ENCODE data around the gene GNPAT. TPM values are rescaled to one million over a fixed set of nuclear protein-coding genes. Genes with fewer than 3 reads are reported as not detected.

The GNPAT gene
- total RNA-seq, 2 donors from 2014 or later: 50.6 to 65.2 TPM

DNA sequence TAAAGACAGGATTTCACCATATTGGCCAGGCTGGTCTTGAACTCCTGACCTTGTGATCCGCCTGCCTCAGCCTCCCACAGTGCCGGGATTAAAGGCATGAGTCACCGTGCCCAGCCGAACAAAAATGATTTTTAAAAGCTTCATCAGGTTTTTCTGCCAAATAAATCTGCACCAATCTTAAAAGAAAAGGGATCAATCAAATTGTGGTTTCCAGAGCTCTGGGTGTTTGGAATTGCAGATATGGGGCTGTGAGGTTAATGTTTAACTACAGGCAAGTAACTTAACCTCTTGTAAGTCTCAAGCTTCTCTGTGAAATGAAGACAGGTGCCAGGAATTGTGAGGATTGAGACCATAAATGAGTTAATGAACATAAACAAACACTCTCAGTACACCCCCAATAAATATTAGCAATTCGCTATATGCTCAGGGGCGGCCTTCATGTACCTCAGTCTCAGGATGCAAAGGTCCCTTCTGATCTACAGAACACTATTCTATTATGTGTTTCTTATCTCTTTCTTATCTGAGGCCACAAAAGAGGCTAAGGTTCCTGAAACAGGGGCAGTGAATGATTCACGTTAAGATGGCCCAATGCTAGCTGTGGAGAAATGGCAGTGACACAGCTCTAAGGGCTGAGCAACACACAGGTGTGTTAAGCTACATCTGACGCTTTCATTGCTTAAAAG is 7.1 kb upstream of the GNPAT start:
- ATAC-seq (no peak), DNase-seq (ENCODE audit: low spot score in 2 of 2) (no peak)
- Mint-ChIP-seq H3K27ac (no peak overlapping the region), H3K9me3 (no peaks in the 10 kb centered on the region), H3K36me3 (peaks cover 22 to 32% of the 10 kb centered on the region in 2 donors)

DNA sequence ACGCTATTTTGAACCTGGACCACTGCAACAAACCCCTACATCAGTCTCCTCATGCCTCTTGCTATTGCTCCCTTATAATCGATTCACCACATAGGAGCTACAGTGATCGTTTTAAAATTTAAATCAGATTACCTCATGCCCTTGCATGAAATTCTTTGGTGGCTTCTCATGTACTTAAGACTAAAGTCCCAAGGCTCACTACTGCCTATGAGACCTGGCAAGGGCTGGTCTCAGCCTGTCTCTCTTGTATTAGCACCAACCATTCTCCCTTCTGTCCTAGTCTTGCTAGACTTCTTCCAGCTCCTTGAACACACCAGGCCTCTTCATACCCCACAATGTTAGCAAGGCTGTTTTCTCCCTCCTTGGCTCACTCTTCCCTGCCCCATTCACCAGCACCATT is 6.5 kb upstream of the GNPAT start:
- H3K27ac Mint-ChIP-seq: no peak overlapping the region
- H3K36me3 Mint-ChIP-seq: peaks cover 28 to 37% of the 10 kb centered on the region in 2 donors
- no peaks in the 10 kb centered on the region for H3K9me3 Mint-ChIP-seq
- DNase-seq (ENCODE audit: low spot score in 2 of 2) (no peak), ATAC-seq (no peak)

DNA sequence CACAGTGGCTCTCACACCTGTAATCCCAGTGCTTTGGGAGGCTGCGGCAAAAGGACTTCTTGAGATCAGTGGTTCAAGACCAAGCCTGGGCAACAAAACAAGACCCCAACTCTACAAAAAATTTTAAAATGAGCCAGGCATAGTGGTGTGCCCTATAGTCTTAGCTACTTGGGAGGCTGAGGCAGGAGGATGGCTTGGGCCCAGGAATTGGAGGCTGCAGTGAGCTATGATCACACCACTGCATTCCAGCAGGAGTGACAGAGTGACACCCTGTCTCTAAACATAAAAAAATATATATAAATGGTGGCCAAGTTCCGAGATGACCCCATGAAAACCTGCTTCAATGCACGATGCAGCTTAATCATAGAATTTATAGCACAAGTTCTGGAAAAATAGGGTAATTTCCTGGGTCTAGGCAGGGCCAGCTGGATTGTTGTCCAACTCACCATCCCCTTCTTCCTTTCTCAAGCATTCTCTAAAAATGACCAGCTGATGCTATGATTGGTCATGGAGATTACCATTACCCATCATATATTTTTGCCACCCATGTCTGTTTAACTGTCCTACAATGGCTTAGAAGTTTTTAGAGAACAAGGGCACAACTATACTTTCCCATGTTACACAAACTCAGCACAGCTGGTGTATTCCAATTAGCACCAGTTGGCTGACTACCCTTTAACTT is 5.3 kb upstream of the GNPAT start:
- Mint-ChIP-seq H3K27ac (no peak overlapping the region), H3K36me3 (peaks cover 37 to 42% of the 10 kb centered on the region in 2 donors), H3K9me3 (no peaks in the 10 kb centered on the region)
- ATAC-seq: no peak
- no peak for DNase-seq (ENCODE audit: low spot score in 2 of 2)

DNA sequence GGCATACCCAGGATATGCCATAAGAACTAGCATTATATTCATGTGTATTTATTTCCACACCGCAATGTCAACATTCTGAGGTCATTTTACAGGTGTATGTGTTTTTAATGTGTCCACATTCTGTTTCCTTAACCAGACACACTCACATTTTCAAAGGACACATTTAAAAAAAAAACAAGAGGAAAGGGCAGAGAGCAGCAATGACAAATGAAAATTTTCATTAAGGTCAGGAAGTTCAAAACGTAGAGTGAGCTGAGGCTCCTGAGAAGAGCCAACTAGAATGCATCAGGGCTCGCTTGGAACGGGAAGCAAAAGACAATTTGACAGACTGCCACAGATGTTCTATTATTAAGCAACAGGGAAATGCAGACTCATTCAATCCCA is 4.8 kb upstream of the GNPAT start:
- DNase-seq (ENCODE audit: low spot score in 2 of 2) (no peak), ATAC-seq (no peak)
- Mint-ChIP-seq H3K36me3 (peaks cover 42 to 44% of the 10 kb centered on the region in 2 donors), H3K27ac (no peak overlapping the region), H3K9me3 (no peaks in the 10 kb centered on the region)

- H3K9me3 Mint-ChIP-seq: no peaks in the 10 kb centered on the region
- no peak overlapping the region for H3K27ac Mint-ChIP-seq
- ATAC-seq: no peak
- DNase-seq (ENCODE audit: low spot score in 2 of 2): no peak
- peaks cover 49% of the 10 kb centered on the region in 2 donors for H3K36me3 Mint-ChIP-seq
These were observed 4.1 kb upstream of the GNPAT start for GRCh38 chr1:231236938-231237337.

DNA sequence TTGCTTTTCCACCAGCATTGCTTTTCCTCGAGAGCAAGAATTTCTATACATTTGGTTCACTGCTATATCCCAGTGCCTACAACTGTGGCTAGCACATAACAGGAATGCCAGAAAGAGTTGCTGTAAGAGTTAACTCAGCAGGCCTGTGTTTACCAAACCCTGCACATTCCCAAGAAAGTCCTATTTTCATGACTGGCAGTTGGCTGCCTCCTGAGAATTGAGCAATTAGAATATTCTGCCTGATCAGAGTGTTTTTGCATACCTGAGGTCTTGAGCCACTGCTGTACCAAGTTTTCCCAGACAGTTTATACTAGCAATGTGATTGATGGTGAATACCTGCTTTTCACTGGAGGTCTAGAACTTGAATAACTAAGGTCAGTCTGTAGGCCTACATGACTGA is 2.7 kb upstream of the GNPAT start:
- H3K9me3 Mint-ChIP-seq: no peaks in the 10 kb centered on the region
- H3K36me3 Mint-ChIP-seq: peaks cover 58 to 59% of the 10 kb centered on the region in 2 donors
- H3K27ac Mint-ChIP-seq: no peak overlapping the region
- DNase-seq (ENCODE audit: low spot score in 2 of 2) (no peak), ATAC-seq (no peak)

DNA sequence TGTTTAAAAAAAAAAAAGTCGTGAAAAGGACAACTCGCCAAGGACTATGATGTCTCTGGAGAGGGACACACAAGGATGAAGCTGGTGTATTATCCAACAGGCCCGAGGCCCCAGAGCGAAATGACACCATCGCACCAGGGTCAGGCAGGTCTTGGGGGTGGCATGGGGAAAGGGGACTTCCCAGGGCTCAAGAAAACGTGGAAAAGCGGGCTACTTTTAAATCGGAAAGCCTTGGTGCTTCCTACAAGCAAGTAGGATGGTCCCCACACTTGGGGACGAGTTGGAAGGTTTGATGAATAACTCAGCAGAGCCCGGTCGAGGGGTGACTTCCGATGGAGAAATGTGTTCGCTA is 505 bp upstream of the GNPAT start:
- Mint-ChIP-seq H3K36me3 (peaks cover 58 to 62% of the 10 kb centered on the region in 2 donors), H3K27ac (peak overlapping the region; percentile 99), H3K9me3 (no peaks in the 10 kb centered on the region)
- DNase-seq (ENCODE audit: low spot score in 2 of 2): peak in 1 of 2 donors; percentile 59
- ATAC-seq: peak in 1 of 2 donors; percentile 21

- peak in 1 of 2 donors; percentile 9 for DNase-seq (ENCODE audit: low spot score in 2 of 2)
- Mint-ChIP-seq H3K36me3 (peaks cover 50 to 59% of the 10 kb centered on the region in 2 donors), H3K27ac (peak overlapping the region; percentile 99), H3K9me3 (no peaks in the 10 kb centered on the region)
- peak; percentile 27 to 30 for ATAC-seq
These were observed 738 bp downstream of the GNPAT start for GRCh38 chr1:231241750-231242149.

DNA sequence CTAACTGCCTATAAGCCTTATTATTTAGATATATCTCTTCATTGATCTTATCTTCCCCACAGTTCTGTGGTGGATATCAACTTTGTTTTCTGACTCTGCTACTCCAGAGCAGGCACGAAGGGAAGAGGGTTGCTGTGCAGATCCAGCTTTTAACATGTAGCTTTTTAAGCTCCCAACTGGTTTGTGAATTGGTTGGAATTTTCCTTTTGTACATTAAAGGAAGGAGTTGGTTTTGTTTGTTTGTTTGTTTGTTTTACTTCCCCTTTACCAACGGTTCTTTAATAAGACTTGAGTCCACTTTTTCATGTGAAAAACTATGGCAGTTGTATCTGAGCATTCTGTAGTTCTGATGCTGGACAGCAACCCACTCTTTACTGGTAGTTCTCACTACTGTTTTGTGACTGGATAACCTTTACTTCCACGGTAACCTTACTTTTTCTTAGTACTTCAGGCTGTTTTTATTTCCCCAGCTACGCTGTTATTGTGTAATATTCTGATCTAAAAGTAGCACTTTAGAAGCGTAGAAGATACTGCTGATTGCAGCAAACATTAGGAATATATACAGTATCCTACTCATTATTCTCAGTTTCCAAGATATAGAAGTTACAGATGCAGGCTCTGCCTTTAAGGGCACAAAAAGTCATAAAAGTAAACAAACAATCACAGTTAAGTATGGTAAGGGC is 1.6 kb downstream of the GNPAT start:
- no peak for ATAC-seq
- peaks cover 43 to 52% of the 10 kb centered on the region in 2 donors for H3K36me3 Mint-ChIP-seq
- no peaks in the 10 kb centered on the region for H3K9me3 Mint-ChIP-seq
- peak overlapping the region; percentile 32 to 99 for H3K27ac Mint-ChIP-seq
- no peak for DNase-seq (ENCODE audit: low spot score in 2 of 2)

- peaks cover 10 to 14% of the 10 kb centered on the region in 2 donors for H3K36me3 Mint-ChIP-seq
- H3K27ac Mint-ChIP-seq: no peak overlapping the region
- H3K9me3 Mint-ChIP-seq: no peaks in the 10 kb centered on the region
- ATAC-seq (no peak), DNase-seq (ENCODE audit: low spot score in 2 of 2) (no peak)
These were observed 7.8 kb downstream of the GNPAT start for GRCh38 chr1:231248778-231249177.

- peaks cover 31 to 32% of the 10 kb centered on the region in 2 donors for H3K36me3 Mint-ChIP-seq
- DNase-seq (ENCODE audit: low spot score in 2 of 2): no peak
- peaks cover 2% of the 10 kb centered on the region in 2 donors for H3K9me3 Mint-ChIP-seq
- no peak for ATAC-seq
- H3K27ac Mint-ChIP-seq: no peak overlapping the region
These were observed 11.3 kb downstream of the GNPAT start for GRCh38 chr1:231252336-231252735.

GRCh38 chr1:231260351-231260750 is 19.3 kb downstream of the GNPAT start:
- H3K9me3 Mint-ChIP-seq: peaks cover 12 to 13% of the 10 kb centered on the region in 2 donors
- no peak for ATAC-seq

DNA sequence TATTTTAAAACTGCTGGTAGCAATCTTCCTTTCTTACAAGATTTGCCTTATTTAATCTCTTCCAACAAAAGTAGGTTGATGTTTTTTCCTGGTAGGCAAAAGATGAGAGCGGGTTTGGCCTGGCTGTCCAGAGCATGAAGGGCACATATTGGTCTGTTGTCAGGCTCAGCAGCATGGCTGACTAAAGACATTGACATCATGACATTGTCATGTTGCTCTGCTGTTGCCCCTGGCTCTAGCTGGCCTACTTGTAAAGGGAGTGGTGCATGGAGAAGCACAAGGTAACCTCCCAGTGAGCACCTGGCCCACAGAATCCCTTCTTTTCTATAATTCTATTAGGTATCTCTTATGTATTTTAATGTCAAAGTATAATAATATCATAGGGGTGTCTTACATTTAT is 23.6 kb downstream of the GNPAT start:
- peaks cover 25 to 31% of the 10 kb centered on the region in 2 donors for H3K36me3 Mint-ChIP-seq
- no peaks in the 10 kb centered on the region for H3K9me3 Mint-ChIP-seq
- ATAC-seq: no peak
- peak overlapping the region in 1 of 2 donors; percentile 82 for H3K27ac Mint-ChIP-seq
- no peak for DNase-seq (ENCODE audit: low spot score in 2 of 2)

More at GRCh38 chr1:231260351-231260750, 19.3 kb downstream of the GNPAT start:
- Mint-ChIP-seq H3K27ac (no peak overlapping the region), H3K36me3 (peaks cover 33 to 47% of the 10 kb centered on the region in 2 donors)
- no peak for DNase-seq (ENCODE audit: low spot score in 2 of 2)

- Mint-ChIP-seq H3K27ac (no peak overlapping the region), H3K9me3 (no peaks in the 10 kb centered on the region), H3K36me3 (peaks cover 25 to 27% of the 10 kb centered on the region in 2 donors)
- ATAC-seq (no peak), DNase-seq (ENCODE audit: low spot score in 2 of 2) (no peak)
These were observed 24.4 kb downstream of the GNPAT start for GRCh38 chr1:231265379-231265778.

DNA sequence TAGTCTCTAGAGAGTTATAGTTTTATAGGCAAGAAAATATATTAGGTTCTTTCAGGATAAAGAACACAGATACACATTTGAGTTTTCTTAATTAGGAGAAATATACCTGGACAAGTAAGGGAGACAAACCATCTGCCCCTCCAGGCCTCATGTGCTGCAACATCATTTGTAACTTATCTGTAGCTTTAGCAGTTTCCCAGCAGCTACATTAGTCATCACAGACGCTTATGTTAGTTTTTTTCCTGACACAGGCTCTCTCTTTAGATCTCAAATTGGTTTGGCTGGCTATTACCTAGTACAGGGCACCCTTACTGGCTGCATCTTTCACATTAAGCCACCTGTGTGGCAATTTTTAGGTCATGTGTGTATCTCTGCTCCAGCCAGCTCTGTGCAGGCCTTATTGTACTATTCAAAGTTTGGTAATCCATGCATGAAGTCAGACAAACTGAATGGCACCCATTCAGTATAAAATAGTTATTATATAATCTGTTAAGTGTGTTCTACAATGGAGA is 25.9 kb downstream of the GNPAT start:
- Mint-ChIP-seq H3K36me3 (peaks cover 22 to 39% of the 10 kb centered on the region in 2 donors), H3K9me3 (no peaks in the 10 kb centered on the region), H3K27ac (no peak overlapping the region)
- ATAC-seq (no peak), DNase-seq (ENCODE audit: low spot score in 2 of 2) (no peak)

DNA sequence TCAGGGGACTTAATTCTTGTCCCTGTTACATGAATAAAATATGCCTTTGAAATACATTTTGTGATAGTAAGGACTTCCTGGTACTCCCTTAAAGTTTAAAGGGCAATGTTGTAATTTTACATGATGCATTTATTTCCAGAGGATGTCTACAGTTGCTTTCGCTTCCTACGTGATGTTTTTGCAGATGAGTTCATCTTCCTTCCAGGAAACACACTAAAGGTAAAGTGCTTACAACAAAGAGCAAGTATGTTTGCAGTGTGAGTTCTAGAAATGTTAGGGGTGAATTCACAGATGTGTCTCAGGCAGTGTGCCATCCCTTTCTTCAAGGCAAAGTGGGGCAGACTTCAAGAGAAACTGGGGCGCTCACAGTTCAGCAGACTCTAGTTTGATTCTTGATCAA is 31.2 kb downstream of the GNPAT start:
- peak in 1 of 2 donors; percentile 9 for DNase-seq (ENCODE audit: low spot score in 2 of 2)
- H3K9me3 Mint-ChIP-seq: no peaks in the 10 kb centered on the region
- ATAC-seq: peak; percentile 28 to 63
- H3K36me3 Mint-ChIP-seq: peaks cover 32 to 63% of the 10 kb centered on the region in 2 donors
- H3K27ac Mint-ChIP-seq: peak overlapping the region; percentile 96 to 99

DNA sequence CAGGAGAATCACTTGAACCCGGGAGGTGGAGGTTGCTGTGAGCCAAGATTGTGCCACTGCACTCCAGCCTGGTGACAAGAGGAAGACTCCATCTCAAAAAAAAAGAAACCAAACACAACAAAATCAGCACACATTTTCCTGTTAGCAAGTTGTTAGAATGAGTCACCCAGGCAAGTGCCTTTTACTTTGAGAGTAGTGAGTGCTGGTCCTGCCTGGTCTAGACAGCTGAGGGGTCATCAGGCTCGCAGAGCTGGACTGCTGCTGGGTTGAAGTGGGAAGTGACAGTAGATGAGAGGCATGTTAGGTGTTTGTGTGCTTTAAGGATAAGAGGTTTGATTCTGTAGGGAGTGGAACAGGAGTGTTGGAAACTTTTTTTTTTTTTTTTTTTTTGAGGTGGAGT is 31.9 kb downstream of the GNPAT start:
- Mint-ChIP-seq H3K27ac (peak overlapping the region; percentile 96 to 99), H3K9me3 (no peaks in the 10 kb centered on the region), H3K36me3 (peaks cover 30 to 63% of the 10 kb centered on the region in 2 donors)
- peak; percentile 42 to 58 for ATAC-seq
- DNase-seq (ENCODE audit: low spot score in 2 of 2): peak in 1 of 2 donors; percentile 17

Data from activated naive CD4-positive, alpha-beta T cell treated with anti-CD3 and anti-CD28 coated beads, Interleukin-2, amount 50 U/mL, for 72 hours (primary cell).